H9 (cell line): ENCODE measurements around the gene INPP4A. TPM values are rescaled to one million over a fixed set of nuclear protein-coding genes. Genes with fewer than 3 reads are reported as not detected.

Experiments used
- DNase-seq: peaks from one replicate; pipeline ENCODE4 v3.0.0-alpha.2; 2017
- H2AFZ ChIP-seq: one replicate; pipeline ENCODE4 v1.6.1; 2013; ENCODE audit warnings: mild to moderate bottlenecking, low read length, control low read depth, moderate library complexity
- H2AK5ac ChIP-seq: 2 replicates; pipeline ENCODE4 v1.6.1; 2013; ENCODE audit warnings: low read length, control low read depth, mixed read lengths; ENCODE audit not compliant: insufficient read length
- H2BK120ac ChIP-seq: one replicate; pipeline ENCODE4 v1.6.1; 2013; ENCODE audit warnings: low read depth, mild to moderate bottlenecking, low read length, control low read depth, inconsistent platforms; ENCODE audit not compliant: poor library complexity, severe bottlenecking
- H2BK12ac ChIP-seq: 2 replicates; pipeline ENCODE4 v1.6.1; 2013; ENCODE audit warnings: low read length, control low read depth, mixed read lengths, low read depth; ENCODE audit not compliant: insufficient read length
- H2BK15ac ChIP-seq: 2 replicates; pipeline ENCODE4 v1.6.1; 2013; ENCODE audit warnings: low read depth, low read length, control low read depth
- H2BK20ac ChIP-seq: one replicate; pipeline ENCODE4 v1.6.1; 2013; ENCODE audit warnings: low read depth, mild to moderate bottlenecking, low read length, control low read depth, inconsistent platforms; ENCODE audit not compliant: poor library complexity, severe bottlenecking
- H2BK5ac ChIP-seq: 2 replicates; pipeline ENCODE4 v1.6.1; 2013; ENCODE audit warnings: low read length, control low read depth, mixed read lengths; ENCODE audit not compliant: insufficient read length
- H3K14ac ChIP-seq: 2 replicates; pipeline ENCODE4 v1.6.1; 2013; ENCODE audit warnings: low read length, control low read depth; ENCODE audit not compliant: insufficient read depth
- H3K18ac ChIP-seq: 2 replicates; pipeline ENCODE4 v1.6.1; 2013; ENCODE audit warnings: low read depth, mild to moderate bottlenecking, mixed read lengths, low read length, control low read depth; ENCODE audit not compliant: insufficient read length
- H3K23ac ChIP-seq: 2 replicates; pipeline ENCODE4 v1.6.1; 2013; ENCODE audit warnings: low read length, control low read depth, mixed read lengths, low read depth; ENCODE audit not compliant: insufficient read length
- H3K23me2 ChIP-seq: 2 replicates; pipeline ENCODE4 v1.6.1; 2013; ENCODE audit warnings: low read depth, mild to moderate bottlenecking, mixed read lengths, low read length, control low read depth; ENCODE audit not compliant: insufficient read length, poor library complexity, severe bottlenecking
- H3K27ac ChIP-seq: 2 replicates; pipeline ENCODE4 v1.5.1; 2013; ENCODE audit warnings: low read length, control low read depth, mixed read lengths, low read depth; ENCODE audit not compliant: insufficient read length
- H3K27me3 ChIP-seq: 2 replicates; pipeline ENCODE4 v1.6.1; 2013; ENCODE audit warnings: low read length, control low read depth, inconsistent platforms; ENCODE audit not compliant: insufficient read depth
- H3K4ac ChIP-seq: 2 replicates; pipeline ENCODE4 v1.6.1; 2013; ENCODE audit warnings: low read depth, mild to moderate bottlenecking, control low read depth, inconsistent platforms, low read length, moderate library complexity
- H3K4me1 ChIP-seq: 2 replicates; pipeline ENCODE4 v1.6.1; 2013; ENCODE audit warnings: low read length, control low read depth, inconsistent platforms; ENCODE audit not compliant: insufficient read depth
- H3K4me2 ChIP-seq: 2 replicates; pipeline ENCODE4 v1.6.1; 2013; ENCODE audit warnings: low read length, control low read depth, mixed read lengths; ENCODE audit not compliant: insufficient read length, insufficient read depth
- H3K56ac ChIP-seq: 2 replicates; pipeline ENCODE4 v1.6.1; 2013; ENCODE audit warnings: low read depth, mild to moderate bottlenecking, mixed read lengths, low read length, control low read depth; ENCODE audit not compliant: insufficient read length
- H3K79me1 ChIP-seq: 2 replicates; pipeline ENCODE4 v1.6.1; 2013; ENCODE audit warnings: low read depth, mild to moderate bottlenecking, moderate library complexity, low read length, control low read depth, inconsistent platforms; ENCODE audit not compliant: insufficient read depth, poor library complexity, severe bottlenecking
- H3K79me2 ChIP-seq: 2 replicates; pipeline ENCODE4 v1.6.1; 2013; ENCODE audit warnings: low read length, control low read depth, inconsistent platforms; ENCODE audit not compliant: insufficient read depth
- H3K9ac ChIP-seq: 2 replicates; pipeline ENCODE4 v1.6.1; 2013; ENCODE audit warnings: low read length, control low read depth, mixed read lengths; ENCODE audit not compliant: insufficient read length; ENCODE audit errors: extremely low read depth
- H3K9me3 ChIP-seq: one replicate; pipeline ENCODE4 v1.6.1; 2013; ENCODE audit warnings: low read depth, low read length, inconsistent platforms; ENCODE audit not compliant: control insufficient read depth
- H3T11ph ChIP-seq: one replicate; pipeline ENCODE4 v1.6.1; 2013; ENCODE audit warnings: mild to moderate bottlenecking, low read length, control low read depth, inconsistent platforms
- H4K20me1 ChIP-seq: one replicate; pipeline ENCODE4 v1.6.1; 2013; ENCODE audit not compliant: control insufficient read depth, insufficient read length, insufficient read depth
- H4K5ac ChIP-seq: 2 replicates; pipeline ENCODE4 v1.6.1; 2013; ENCODE audit warnings: low read depth, mild to moderate bottlenecking, mixed read lengths, low read length, control low read depth; ENCODE audit not compliant: insufficient read length
- H4K8ac ChIP-seq: replicated peaks from 2 replicates; pipeline ENCODE4 v1.6.1; 2013; ENCODE audit warnings: low read length, control low read depth, mixed read lengths, low read depth; ENCODE audit not compliant: insufficient read length
- H4K91ac ChIP-seq: 2 replicates; pipeline ENCODE4 v1.6.1; 2013; ENCODE audit warnings: low read depth, mild to moderate bottlenecking, moderate library complexity, mixed read lengths, low read length, control low read depth; ENCODE audit not compliant: insufficient read length
- H3K27ac Mint-ChIP-seq, 3 experiments: 2 replicates in 2 of 3; 3 replicates in 1 of 3; pipeline ENCODE4 v1.8.0; 2020 to 2021; ENCODE audit warnings: mixed read lengths in 3 of 3, mild to moderate bottlenecking in 1 of 3, moderate library complexity in 1 of 3
- H3K27me3 Mint-ChIP-seq: 2 replicates; pipeline ENCODE4 v1.8.0; 2021; ENCODE audit warnings: low read depth, mild to moderate bottlenecking, moderate library complexity, mixed read lengths
- H3K36me3 Mint-ChIP-seq, 3 experiments: 2 replicates in 2 of 3; 3 replicates in 1 of 3; pipeline ENCODE4 v1.8.0; 2020 to 2021; ENCODE audit warnings: low read depth in 3 of 3, mixed read lengths in 3 of 3; ENCODE audit not compliant: insufficient read depth in 1 of 3
- H3K4me1 Mint-ChIP-seq, 2 experiments: 2 replicates each; pipeline ENCODE4 v1.8.0; 2020; ENCODE audit warnings: mixed read lengths in 2 of 2
- H3K4me3 Mint-ChIP-seq, 2 experiments: 2 replicates in 1 of 2; 3 replicates in 1 of 2; pipeline ENCODE4 v1.8.0; 2020 to 2021; ENCODE audit warnings: mild to moderate bottlenecking in 2 of 2, mixed read lengths in 2 of 2, moderate library complexity in 1 of 2
- H3K9me3 Mint-ChIP-seq, 2 experiments: 2 replicates in 1 of 2; 3 replicates in 1 of 2; pipeline ENCODE4 v1.8.0; 2020; ENCODE audit warnings: mild to moderate bottlenecking in 2 of 2, mixed read lengths in 2 of 2, moderate library complexity in 1 of 2
- WGBS: extraction: QIAGEN DNeasy Blood & Tissue Kit; methylation state at CpG from one replicate; pipeline ENCODE4 v1.1.7; 2013; ENCODE audit warnings: missing lambda C conversion rate, low lambda C conversion rate, mixed read lengths; ENCODE audit not compliant: insufficient read length; ENCODE audit errors: extremely low coverage; 5-methylcytosine and 5-hydroxymethylcytosine counted together
- total RNA-seq: library from RNA; stranded (reverse); gene quantifications from 2 replicates; pipeline ENCODE4 v1.2.1, GENCODE V29; 2021
- TF ChIP-seq, protein P1 (sequence below): fragments of 200-600 bp; sonication (generic); conservative IDR thresholded peaks from 3 replicates; pipeline ENCODE4 v1.8.0; 2021; ENCODE audit warnings: antibody characterized with exemption, mild to moderate bottlenecking

Gene INPP4A
- total RNA-seq, 1 experiment from 2014 or later = 55.2 TPM

DNA sequence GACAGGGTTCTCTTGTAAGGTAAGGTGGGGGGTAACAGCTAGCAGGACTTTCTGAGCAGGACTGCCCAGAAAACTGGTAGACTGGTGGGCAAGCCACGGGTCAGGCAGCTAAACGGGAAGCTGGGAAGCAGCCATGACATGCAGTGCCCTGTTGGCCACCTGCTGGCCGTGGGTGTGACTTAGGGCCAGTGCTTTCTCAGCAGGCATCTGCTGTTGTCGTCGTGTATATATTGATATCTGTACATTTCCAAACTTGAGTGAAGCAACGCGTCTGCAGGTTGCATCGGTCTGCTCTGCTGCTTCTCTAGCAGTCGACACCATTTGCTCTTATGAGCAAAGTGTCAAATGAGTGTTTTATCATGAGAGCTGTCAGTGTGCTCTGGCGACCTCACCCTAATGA lies 132.7 kb downstream of the INPP4A start:
- TF ChIP-seq, protein P1, sequence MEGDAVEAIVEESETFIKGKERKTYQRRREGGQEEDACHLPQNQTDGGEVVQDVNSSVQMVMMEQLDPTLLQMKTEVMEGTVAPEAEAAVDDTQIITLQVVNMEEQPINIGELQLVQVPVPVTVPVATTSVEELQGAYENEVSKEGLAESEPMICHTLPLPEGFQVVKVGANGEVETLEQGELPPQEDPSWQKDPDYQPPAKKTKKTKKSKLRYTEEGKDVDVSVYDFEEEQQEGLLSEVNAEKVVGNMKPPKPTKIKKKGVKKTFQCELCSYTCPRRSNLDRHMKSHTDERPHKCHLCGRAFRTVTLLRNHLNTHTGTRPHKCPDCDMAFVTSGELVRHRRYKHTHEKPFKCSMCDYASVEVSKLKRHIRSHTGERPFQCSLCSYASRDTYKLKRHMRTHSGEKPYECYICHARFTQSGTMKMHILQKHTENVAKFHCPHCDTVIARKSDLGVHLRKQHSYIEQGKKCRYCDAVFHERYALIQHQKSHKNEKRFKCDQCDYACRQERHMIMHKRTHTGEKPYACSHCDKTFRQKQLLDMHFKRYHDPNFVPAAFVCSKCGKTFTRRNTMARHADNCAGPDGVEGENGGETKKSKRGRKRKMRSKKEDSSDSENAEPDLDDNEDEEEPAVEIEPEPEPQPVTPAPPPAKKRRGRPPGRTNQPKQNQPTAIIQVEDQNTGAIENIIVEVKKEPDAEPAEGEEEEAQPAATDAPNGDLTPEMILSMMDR = no peak
- no peak overlapping the region for H3K9ac ChIP-seq
- H3K4me1 ChIP-seq = no peaks in the 10 kb centered on the region

More for the DNA sequence above, 132.7 kb downstream of the INPP4A start:
- Histone ChIP-seq H3K14ac (no peak overlapping the region), H4K91ac (no peak overlapping the region), H3K27ac (no peak overlapping the region), H3K79me2 (no peaks in the 10 kb centered on the region), H2BK5ac (no peak overlapping the region), H4K8ac (no peak overlapping the region), H2BK12ac (no peak overlapping the region), H2BK20ac (no peak overlapping the region), H3K23me2 (no peaks in the 10 kb centered on the region), H3T11ph (no peak overlapping the region), H3K4ac (no peak overlapping the region), H3K56ac (no peak overlapping the region), H3K18ac (no peak overlapping the region), H2BK120ac (no peak overlapping the region), H3K9me3 (no peaks in the 10 kb centered on the region), H4K5ac (no peak overlapping the region), H2AK5ac (no peak overlapping the region), H3K23ac (no peak overlapping the region), H4K20me1 (no peaks in the 10 kb centered on the region), H3K27me3 (no peaks in the 10 kb centered on the region), H3K79me1 (no peaks in the 10 kb centered on the region), H3K4me2 (no peak overlapping the region), H2AFZ (no peak overlapping the region), H2BK15ac (no peak overlapping the region)
- H3K27me3 Mint-ChIP-seq = no peaks in the 10 kb centered on the region
- no CpG with 5 or more reads among the region's 10 CpGs for WGBS
- H3K9me3 Mint-ChIP-seq = no peaks in the 10 kb centered on the region
- DNase-seq = no peak
- peaks cover 2 to 64% (median 37%) of the 10 kb centered on the region in 3 experiments; a peak in 6 of 7 replicates for H3K36me3 Mint-ChIP-seq
- no peak overlapping the region for H3K4me3 Mint-ChIP-seq
- H3K4me1 Mint-ChIP-seq = no peaks in the 10 kb centered on the region
- no peak overlapping the region for H3K27ac Mint-ChIP-seq
